HEK293T (cell line): ENCODE data around the gene OTUB1.

Experiments
- ARNT ChIP-seq: fragments of 450-650 bp; IDR thresholded peaks from 2 replicates; pipeline ENCODE4 v1.6.1; 2017; ENCODE audit warnings: mild to moderate bottlenecking
- BHLHE40 ChIP-seq: fragments of 450-650 bp; IDR thresholded peaks from 2 replicates; pipeline ENCODE4 v1.6.1; 2016; ENCODE audit warnings: mild to moderate bottlenecking, moderate library complexity, borderline replicate concordance
- FOXA1 ChIP-seq: fragments of 450-650 bp; IDR thresholded peaks from 2 replicates; pipeline ENCODE4 v1.6.1; 2016; ENCODE audit warnings: mild to moderate bottlenecking
- FOXK2 ChIP-seq: fragments of 450-650 bp; IDR thresholded peaks from 2 replicates; pipeline ENCODE4 v1.6.1; 2016; ENCODE audit warnings: mild to moderate bottlenecking
- FOXM1 ChIP-seq: fragments of 450-650 bp; IDR thresholded peaks from 2 replicates; pipeline ENCODE4 v1.6.1; 2017; ENCODE audit warnings: mild to moderate bottlenecking, borderline replicate concordance
- HDGF ChIP-seq: fragments of 450-650 bp; IDR thresholded peaks from 2 replicates; pipeline ENCODE4 v1.6.1; 2017; ENCODE audit warnings: antibody characterized with exemption, borderline replicate concordance
- L3MBTL2 ChIP-seq: fragments of 450-650 bp; conservative IDR thresholded peaks from 2 replicates; pipeline ENCODE4 v1.6.1; 2016; ENCODE audit warnings: mild to moderate bottlenecking
- NFRKB ChIP-seq: fragments of 450-650 bp; IDR thresholded peaks from 2 replicates; pipeline ENCODE4 v1.6.1; 2016; ENCODE audit warnings: mild to moderate bottlenecking, moderate library complexity
- PKNOX1 ChIP-seq: fragments of 450-650 bp; IDR thresholded peaks from 2 replicates; pipeline ENCODE4 v1.6.1; 2016
- SP1 ChIP-seq: fragments of 450-650 bp; IDR thresholded peaks from 2 replicates; pipeline ENCODE4 v1.6.1; 2017
- SUZ12 ChIP-seq: fragments of 450-650 bp; IDR thresholded peaks from 2 replicates; pipeline ENCODE4 v1.6.1; 2016; ENCODE audit warnings: mild to moderate bottlenecking
- TARDBP ChIP-seq: fragments of 450-650 bp; IDR thresholded peaks from 2 replicates; pipeline ENCODE4 v1.6.1; 2016
- ZNF384 ChIP-seq: fragments of 450-650 bp; IDR thresholded peaks from 2 replicates; pipeline ENCODE4 v1.6.1; 2016

DNA sequence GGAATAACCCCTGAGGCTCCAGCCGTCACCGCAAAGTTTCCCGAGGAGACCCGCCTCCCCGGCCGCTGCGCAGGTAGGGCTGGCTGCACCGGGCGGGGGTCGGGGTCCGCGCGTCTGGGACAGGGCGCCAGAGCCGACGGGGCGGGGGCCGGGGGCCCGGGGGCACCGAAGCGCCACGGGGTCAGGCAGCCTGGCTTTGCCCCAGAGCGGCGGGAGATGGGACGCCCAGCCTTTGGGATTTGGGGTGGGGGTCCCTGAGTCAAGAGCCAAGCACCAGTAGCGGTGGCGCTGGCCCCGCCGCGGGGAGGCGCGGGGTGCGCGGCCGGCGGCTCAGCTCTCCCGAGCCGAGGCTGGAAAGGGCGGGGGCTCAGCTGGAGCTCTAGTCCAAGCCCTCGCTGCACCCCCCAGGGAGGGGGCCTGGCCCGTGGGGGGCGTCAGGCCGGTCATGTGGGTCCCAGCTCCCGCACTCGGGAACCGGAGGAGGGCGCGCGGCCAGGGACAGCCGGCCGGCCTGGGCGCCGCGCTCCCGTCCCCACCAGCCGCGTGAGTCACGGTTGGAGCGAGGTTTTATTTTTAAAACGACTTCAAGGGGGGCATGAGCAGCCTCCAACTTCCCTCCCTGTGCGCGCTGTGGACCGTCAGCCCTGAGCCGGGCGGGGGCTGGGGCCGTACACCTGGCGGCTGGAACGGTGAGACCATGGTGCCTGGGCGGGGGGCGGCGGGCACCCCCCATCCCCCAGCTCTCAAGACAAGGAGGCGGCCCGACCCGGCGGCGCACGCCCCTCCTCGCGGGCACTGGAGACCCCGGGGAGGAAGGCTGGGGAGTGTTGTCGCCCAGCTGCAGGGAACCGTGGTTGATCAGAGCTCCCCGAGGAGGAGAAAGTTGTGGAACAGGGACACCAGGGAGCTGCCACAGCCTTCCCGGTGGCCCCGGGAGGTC lies 50.1 kb downstream of the OTUB1 start:
- TF ChIP-seq ZNF384 = no peak
- no peak for TF ChIP-seq NFRKB
- no peak for TF ChIP-seq TARDBP
- TF ChIP-seq SUZ12 = no peak
- TF ChIP-seq FOXK2 = no peak
- TF ChIP-seq FOXM1 = no peak
- TF ChIP-seq FOXA1 = no peak
- no peak for TF ChIP-seq L3MBTL2
- TF ChIP-seq PKNOX1 = no peak
- TF ChIP-seq BHLHE40 = no peak
- TF ChIP-seq ARNT = no peak
- no peak for TF ChIP-seq HDGF
- TF ChIP-seq SP1 = no peak
